Measurements from ENCODE around the gene CDT1. TPM values are rescaled to one million over a fixed set of nuclear protein-coding genes. Genes with fewer than 3 reads are reported as not detected.

The CDT1 gene
- total and polyA plus RNA-seq, 3 donors from 2014 or later: 11.9 to 19.1 (median 14.9) TPM

DNA sequence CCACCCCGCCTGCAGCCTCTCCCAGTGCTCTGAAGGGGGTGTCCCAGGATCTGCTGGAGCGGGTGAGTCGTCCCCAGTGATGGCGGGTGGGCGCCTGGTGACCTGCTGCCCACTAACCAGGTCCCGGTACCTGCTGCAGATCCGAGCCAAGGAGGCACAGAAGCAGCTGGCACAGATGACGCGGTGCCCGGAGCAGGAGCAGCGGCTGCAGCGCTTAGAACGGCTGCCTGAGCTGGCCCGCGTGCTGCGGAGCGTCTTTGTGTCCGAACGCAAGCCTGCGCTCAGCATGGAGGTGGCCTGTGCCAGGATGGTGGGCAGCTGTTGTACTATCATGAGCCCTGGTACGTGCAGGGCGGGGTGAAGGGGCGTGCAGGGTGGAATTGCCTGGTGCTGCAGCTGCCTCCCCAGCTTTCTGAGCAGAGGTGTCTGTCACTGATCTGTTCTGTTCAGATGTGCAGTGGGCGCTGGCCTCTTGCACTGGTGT is 3.6 kb downstream of the CDT1 start:
- no peak overlapping the region for H3K27ac ChIP-seq
- intact Hi-C loops (cut with DNase I; ENCODE audit: low total_unique reads): no loop called here
- H3K9me3 ChIP-seq: no peaks in the 10 kb centered on the region
- DNase-seq: no peak
- H3K4me3 ChIP-seq: no peak overlapping the region
- TF ChIP-seq CTCF (IDR thresholded peaks at IDR 0.05): no peak
- TF ChIP-seq POLR2A (IDR thresholded peaks at IDR 0.05): no peak
- H3K27me3 ChIP-seq: no peaks in the 10 kb centered on the region
- H3K4me1 ChIP-seq: peaks cover 32% of the 10 kb centered on the region
- H3K36me3 ChIP-seq (ENCODE audit: low read depth, missing control alignments): no peaks in the 10 kb centered on the region
- 76 to 87% methylated on average over 7 to 24 of the region's 24 CpGs for WGBS, 2 donors

GRCh38 chr16:88807626-88808453 is 4.3 kb downstream of the CDT1 start:
- Histone ChIP-seq H3K27me3 (no peaks in the 10 kb centered on the region), H3K27ac (no peak overlapping the region), H3K9me3 (no peaks in the 10 kb centered on the region), H3K4me1 (peaks cover 33% of the 10 kb centered on the region), H3K36me3 (ENCODE audit: low read depth, missing control alignments) (no peaks in the 10 kb centered on the region), H3K4me3 (no peak overlapping the region)
- TF ChIP-seq POLR2A (IDR thresholded peaks at IDR 0.05) (no peak), CTCF (IDR thresholded peaks at IDR 0.05) (no peak)
- DNase-seq: no peak
- WGBS, 2 donors: 83 to 94% methylated on average over 16 to 25 of the region's 26 CpGs
- intact Hi-C loops (cut with DNase I; ENCODE audit: low total_unique reads): no loop called here

GRCh38 chr16:88809068-88809675 is 5.6 kb downstream of the CDT1 start:
- no peak for DNase-seq
- H3K27ac ChIP-seq: no peak overlapping the region
- 95 to 97% methylated on average over 8 to 10 of the region's 10 CpGs for WGBS, 2 donors
- no peak overlapping the region for H3K4me3 ChIP-seq
- H3K4me1 ChIP-seq: peaks cover 33% of the 10 kb centered on the region
- no peaks in the 10 kb centered on the region for H3K27me3 ChIP-seq
- no peaks in the 10 kb centered on the region for H3K9me3 ChIP-seq
- intact Hi-C loops (cut with DNase I; ENCODE audit: low total_unique reads): no loop called here
- no peak for TF ChIP-seq POLR2A (IDR thresholded peaks at IDR 0.05)
- no peak for TF ChIP-seq CTCF (IDR thresholded peaks at IDR 0.05)
- no peaks in the 10 kb centered on the region for H3K36me3 ChIP-seq (ENCODE audit: low read depth, missing control alignments)

DNA sequence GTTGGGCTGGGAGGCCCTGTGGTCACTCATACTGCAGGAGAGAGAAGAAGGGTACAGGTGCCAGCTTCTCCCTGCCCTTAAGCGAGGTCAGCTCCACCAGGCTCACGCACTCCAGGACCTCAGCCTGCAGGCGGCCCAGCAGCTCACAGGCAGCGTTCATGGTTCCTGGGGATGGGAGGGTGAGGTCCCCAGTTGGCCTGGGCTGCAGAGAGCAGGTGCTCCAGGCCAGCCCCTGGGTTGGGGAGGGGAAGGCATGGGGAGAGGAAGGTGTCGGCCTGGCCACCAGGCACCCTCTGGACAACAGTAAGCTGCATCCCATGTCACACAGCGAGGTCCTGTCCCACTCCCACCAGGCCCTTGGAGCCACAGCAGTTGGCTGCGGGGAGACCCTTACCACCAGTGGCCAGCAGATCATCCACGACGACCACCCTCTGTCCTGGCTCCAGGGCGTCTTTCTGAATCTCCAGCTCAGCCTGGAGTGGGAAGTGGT is 6.1 kb downstream of the CDT1 start:
- no peaks in the 10 kb centered on the region for H3K27me3 ChIP-seq
- intact Hi-C loops (cut with DNase I; ENCODE audit: low total_unique reads): no loop called here
- H3K27ac ChIP-seq: no peak overlapping the region
- no peak overlapping the region for H3K4me3 ChIP-seq
- DNase-seq: no peak
- TF ChIP-seq CTCF (IDR thresholded peaks at IDR 0.05): no peak
- no peak for TF ChIP-seq POLR2A (IDR thresholded peaks at IDR 0.05)
- peaks cover 30% of the 10 kb centered on the region for H3K4me1 ChIP-seq
- WGBS, 2 donors: 84 to 86% methylated on average over 7 to 8 of the region's 10 CpGs
- H3K36me3 ChIP-seq (ENCODE audit: low read depth, missing control alignments): no peaks in the 10 kb centered on the region
- no peaks in the 10 kb centered on the region for H3K9me3 ChIP-seq

Data from testis (tissue), 3 donors.